Measurements from ENCODE around the gene YAE1.

GRCh38 chr7:39517240-39517639, 49.0 kb upstream of the YAE1 start:
- TF ChIP-seq CTCF (IDR thresholded peaks at IDR 0.05) (no peak), EZH2phosphoT487 (IDR thresholded peaks at IDR 0.05) (no peak), EZH2 (IDR thresholded peaks at IDR 0.05) (no peak)
